GM10847 (cell line): Measurements from ENCODE around the gene IZUMO4.

Experiments
- POLR2A ChIP-seq: IDR thresholded peaks from 2 replicates; pipeline ENCODE4 v1.6.1; 2011; ENCODE audit not compliant: insufficient read length; ENCODE audit errors: extremely low read depth

IZUMO4 gene

GRCh38 chr19:2139385-2140137, 42.8 kb downstream of the IZUMO4 start:
- no peak for TF ChIP-seq POLR2A

- TF ChIP-seq POLR2A: no peak
Observed at GRCh38 chr19:2140138-2140569, 43.4 kb downstream of the IZUMO4 start.

GRCh38 chr19:2142173-2142829, 45.6 kb downstream of the IZUMO4 start:
- no peak for TF ChIP-seq POLR2A

- TF ChIP-seq POLR2A: no peak
Observed at GRCh38 chr19:2144190-2144589, 47.5 kb downstream of the IZUMO4 start.

- no peak for TF ChIP-seq POLR2A
Observed at GRCh38 chr19:2145831-2146241, 49.1 kb downstream of the IZUMO4 start.

- no peak for TF ChIP-seq POLR2A
Observed at GRCh38 chr19:2148482-2149135, 51.9 kb downstream of the IZUMO4 start.
